ENCODE data around the gene CA14.

DNA sequence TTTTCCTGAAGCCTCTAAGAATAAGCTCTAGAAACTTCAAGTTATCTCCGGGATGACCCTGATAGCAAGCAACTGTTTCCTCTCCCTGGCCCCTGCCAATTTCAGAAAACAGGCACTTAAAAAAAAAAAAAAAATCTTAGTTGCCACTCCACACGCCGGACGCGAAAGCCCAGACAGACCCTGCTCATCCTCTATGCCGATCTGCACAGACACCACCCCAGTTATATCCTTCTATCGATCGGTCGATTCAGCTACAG is 23.3 kb upstream of the CA14 start:
- TF ChIP-seq CTCF (IDR thresholded peaks at IDR 0.05 in 2 of 3, conservative IDR thresholded peaks at IDR 0.05 in 1 of 3; ENCODE audit: insufficient read depth in 2 of 3, low read depth in 1 of 3, low read length in 3 of 3) (no peak), U2AF1 (optimal IDR thresholded peaks at IDR 0.05; ENCODE audit: low read depth, low read length) (no peak), YY1 (IDR thresholded peaks at IDR 0.05; ENCODE audit: borderline replicate concordance in 1 of 3, control insufficient read depth in 1 of 3, extremely low read depth in 1 of 3, insufficient read depth in 3 of 3, insufficient read length in 1 of 3, insufficient replicate concordance in 2 of 3, low read depth in 1 of 3, low read length in 2 of 3) (no peak), PRDM10 (IDR thresholded peaks at IDR 0.05; ENCODE audit: partially characterized antibody) (no peak), TEAD4 (IDR thresholded peaks at IDR 0.05; ENCODE audit: low read length) (no peak), TEAD4 (CRISPR knock-in tag; IDR thresholded peaks at IDR 0.05; ENCODE audit: borderline replicate concordance) (no peak)

Measured in K562 (cell line).